MM.1S (cell line): ENCODE measurements around the gene STIM1.

Source experiments
- DNase-seq: peaks from one replicate; pipeline ENCODE4 v3.0.0-alpha.2; 2015
- H2AFZ ChIP-seq: fragments of 300-600 bp; sonication (generic); 2 replicates; pipeline ENCODE4 v1.6.0; 2016; ENCODE audit warnings: antibody characterized with exemption, low read length
- H3F3A ChIP-seq: fragments of 300-600 bp; sonication (generic); 2 replicates; pipeline ENCODE4 v1.6.1; 2016; ENCODE audit warnings: mild to moderate bottlenecking, antibody characterized with exemption, low read length, moderate library complexity, mixed read lengths; ENCODE audit not compliant: insufficient read depth
- H3K27ac ChIP-seq: fragments of 300-600 bp; sonication (generic); 2 replicates; pipeline ENCODE4 v1.5.1; 2016; ENCODE audit warnings: mild to moderate bottlenecking, low read length
- H3K27me3 ChIP-seq: fragments of 300-600 bp; sonication (generic); replicated peaks from 2 replicates; pipeline ENCODE4 v1.6.0; 2016; ENCODE audit warnings: low read length; ENCODE audit not compliant: insufficient read depth
- H3K36me3 ChIP-seq: fragments of 300-600 bp; sonication (generic); replicated peaks from 2 replicates; pipeline ENCODE4 v1.6.1; 2016; ENCODE audit warnings: mild to moderate bottlenecking, low read length, mixed read lengths; ENCODE audit not compliant: insufficient read depth
- H3K4me1 ChIP-seq: fragments of 300-600 bp; sonication (generic); 2 replicates; pipeline ENCODE4 v1.6.1; 2016; ENCODE audit warnings: low read length, mixed read lengths
- H3K4me2 ChIP-seq: fragments of 300-600 bp; sonication (generic); 2 replicates; pipeline ENCODE4 v1.6.0; 2016; ENCODE audit warnings: low read depth, low read length
- H3K4me3 ChIP-seq: fragments of 300-600 bp; sonication (generic); 2 replicates; pipeline ENCODE4 v1.5.1; 2016; ENCODE audit warnings: low read length, mixed read lengths
- H3K79me2 ChIP-seq: fragments of 300-600 bp; sonication (generic); 2 replicates; pipeline ENCODE4 v1.6.1; 2016; ENCODE audit warnings: mixed run types, low read length, mixed read lengths
- H3K9ac ChIP-seq: fragments of 300-600 bp; sonication (generic); 2 replicates; pipeline ENCODE4 v1.6.1; 2016; ENCODE audit warnings: low read length, mixed read lengths
- H3K9me2 ChIP-seq: fragments of 300-600 bp; sonication (generic); replicated peaks from 2 replicates; pipeline ENCODE4 v1.6.1; 2016; ENCODE audit warnings: mild to moderate bottlenecking, low read length, mixed read lengths; ENCODE audit not compliant: insufficient read depth
- H3K9me3 ChIP-seq: fragments of 300-600 bp; sonication (generic); replicated peaks from 2 replicates; pipeline ENCODE4 v1.6.1; 2016; ENCODE audit warnings: mild to moderate bottlenecking, low read length, mixed read lengths; ENCODE audit not compliant: insufficient read depth
- H4K20me1 ChIP-seq: fragments of 300-600 bp; sonication (generic); 2 replicates; pipeline ENCODE4 v1.6.1; 2016; ENCODE audit warnings: mild to moderate bottlenecking, low read length, moderate library complexity, mixed read lengths; ENCODE audit not compliant: insufficient read depth
- CTCF ChIP-seq: fragments of 300-600 bp; sonication (generic); IDR thresholded peaks from 2 replicates; pipeline ENCODE4 v1.5.1; 2016; ENCODE audit warnings: antibody characterized with exemption, low read length, mixed read lengths
- EZH2 ChIP-seq: fragments of 300-600 bp; sonication (generic); optimal IDR thresholded peaks from 2 replicates; pipeline ENCODE3; 2017; ENCODE audit warnings: low read depth, mild to moderate bottlenecking, antibody characterized with exemption, low read length, mixed read lengths
- EZH2phosphoT487 ChIP-seq: fragments of 300-600 bp; sonication (generic); IDR thresholded peaks from 2 replicates; pipeline ENCODE4 v1.6.1; 2018; ENCODE audit warnings: antibody characterized with exemption, low read length

STIM1 gene

GRCh38 chr11:3942956-3943497 lies 87.6 kb downstream of the STIM1 start:
- no peak for DNase-seq
- no peaks in the 10 kb centered on the region for H3K27me3 ChIP-seq
- H3K27ac ChIP-seq, result no peak overlapping the region
- no peak overlapping the region for H3K9ac ChIP-seq
- H3K9me3 ChIP-seq, result no peaks in the 10 kb centered on the region
- H3K36me3 ChIP-seq, result no peaks in the 10 kb centered on the region
- H3K4me3 ChIP-seq, result no peak overlapping the region
- H2AFZ ChIP-seq, result no peak overlapping the region
- peaks cover 78% of the 10 kb centered on the region for H3K79me2 ChIP-seq
- H3K4me1 ChIP-seq, result peaks cover 46% of the 10 kb centered on the region
- no peaks in the 10 kb centered on the region for H3K9me2 ChIP-seq
- no peak overlapping the region for H3K4me2 ChIP-seq
- no peak for TF ChIP-seq EZH2phosphoT487
- TF ChIP-seq EZH2, result no peak
- TF ChIP-seq CTCF, result no peak
- H4K20me1 ChIP-seq, result no peaks in the 10 kb centered on the region
- H3F3A ChIP-seq, result peaks cover 28% of the 10 kb centered on the region

GRCh38 chr11:3944198-3944597 lies 88.7 kb downstream of the STIM1 start:
- Histone ChIP-seq H3K79me2 (peaks cover 75% of the 10 kb centered on the region), H3K9me3 (no peaks in the 10 kb centered on the region), H3K9me2 (no peaks in the 10 kb centered on the region), H3K36me3 (no peaks in the 10 kb centered on the region), H3K27me3 (no peaks in the 10 kb centered on the region), H3K27ac (no peak overlapping the region), H4K20me1 (no peaks in the 10 kb centered on the region), H3K4me3 (no peak overlapping the region), H3K4me2 (no peak overlapping the region), H2AFZ (no peak overlapping the region), H3F3A (peaks cover 39% of the 10 kb centered on the region), H3K9ac (no peak overlapping the region), H3K4me1 (peaks cover 50% of the 10 kb centered on the region)
- TF ChIP-seq EZH2 (no peak), EZH2phosphoT487 (no peak), CTCF (no peak)
- no peak for DNase-seq

- Histone ChIP-seq H3K9me3 (no peaks in the 10 kb centered on the region), H3K27me3 (no peaks in the 10 kb centered on the region), H3K79me2 (peaks cover 76% of the 10 kb centered on the region), H3K4me1 (peaks cover 66% of the 10 kb centered on the region), H3K4me3 (no peak overlapping the region), H3K27ac (peak overlapping the region; percentile 87), H2AFZ (no peak overlapping the region), H4K20me1 (no peaks in the 10 kb centered on the region), H3K9ac (peak overlapping the region; percentile 17; the same call in 1 of the 2 replicates), H3K9me2 (no peaks in the 10 kb centered on the region), H3F3A (peaks cover 47% of the 10 kb centered on the region), H3K36me3 (no peaks in the 10 kb centered on the region), H3K4me2 (peak overlapping the region; percentile 73)
- TF ChIP-seq CTCF (no peak), EZH2 (no peak), EZH2phosphoT487 (no peak)
- DNase-seq, result no peak
Measured at GRCh38 chr11:3946455-3947017, 91.1 kb downstream of the STIM1 start.
